Measurements from ENCODE around the gene SNRNP48.

SNRNP48 gene

GRCh38 chr6:7624796-7625710 lies 35.1 kb downstream of the SNRNP48 start:
- CTCF ChIA-PET = interaction anchor here (0.9 to 1.4 kb wide), 3 partner anchors 9 to 349 kb away, joined by 3 to 7 read pairs (median 4); no protein-coding TSS in a partner anchor
- POLR2A ChIA-PET = no interaction called here
- no peak for TF ChIP-seq CTCF (IDR thresholded peaks at IDR 0.05; ENCODE audit: control extremely low read depth, extremely low read depth, low read depth, missing control alignments)
- no peak for DNase-seq (ENCODE audit: extremely low spot score)

GRCh38 chr6:7628479-7628878 lies 38.5 kb downstream of the SNRNP48 start:
- ChIA-PET CTCF (no interaction called here), POLR2A (no interaction called here)
- no peak for DNase-seq (ENCODE audit: extremely low spot score)
- TF ChIP-seq CTCF (IDR thresholded peaks at IDR 0.05; ENCODE audit: control extremely low read depth, extremely low read depth, low read depth, missing control alignments) = no peak

- POLR2A ChIA-PET = no interaction called here
- CTCF ChIA-PET = interaction anchor here (1.0 kb wide), 1 partner anchor 13 kb away, joined by 4 read pairs; no protein-coding TSS in a partner anchor
Observed at GRCh38 chr6:7628909-7629308, 38.9 kb downstream of the SNRNP48 start.

GRCh38 chr6:7629321-7629720 lies 39.3 kb downstream of the SNRNP48 start:
- DNase-seq (ENCODE audit: extremely low spot score) = no peak
- ChIA-PET CTCF (interaction anchor here (1.0 kb wide), 1 partner anchor 14 kb away, joined by 4 read pairs; no protein-coding TSS in a partner anchor), POLR2A (no interaction called here)
- no peak for TF ChIP-seq CTCF (IDR thresholded peaks at IDR 0.05; ENCODE audit: control extremely low read depth, extremely low read depth, low read depth, missing control alignments)

More at GRCh38 chr6:7628909-7629308, 38.9 kb downstream of the SNRNP48 start:
- no peak for DNase-seq (ENCODE audit: extremely low spot score)
- TF ChIP-seq CTCF (IDR thresholded peaks at IDR 0.05; ENCODE audit: control extremely low read depth, extremely low read depth, low read depth, missing control alignments) = no peak

- no peak for DNase-seq (ENCODE audit: extremely low spot score)
- TF ChIP-seq CTCF (IDR thresholded peaks at IDR 0.05; ENCODE audit: control extremely low read depth, extremely low read depth, low read depth, missing control alignments) = no peak
- CTCF ChIA-PET = interaction anchor here (0.7 to 1.5 kb wide), 3 partner anchors 10 to 355 kb away, joined by 3 to 4 read pairs (median 3); no protein-coding TSS in a partner anchor
- POLR2A ChIA-PET = no interaction called here
Observed at GRCh38 chr6:7630792-7631191, 40.8 kb downstream of the SNRNP48 start.

- no peak for DNase-seq (ENCODE audit: extremely low spot score)
- ChIA-PET POLR2A (no interaction called here), CTCF (interaction anchor here (1.0 to 1.5 kb wide), 2 partner anchors 10 to 356 kb away, joined by 3 to 4 read pairs; no protein-coding TSS in a partner anchor)
- TF ChIP-seq CTCF (IDR thresholded peaks at IDR 0.05; ENCODE audit: control extremely low read depth, extremely low read depth, low read depth, missing control alignments) = no peak
Observed at GRCh38 chr6:7631466-7631865, 41.5 kb downstream of the SNRNP48 start.
